Measurements from ENCODE around the gene HSPA2. TPM values are rescaled to one million over a fixed set of nuclear protein-coding genes. Genes with fewer than 3 reads are reported as not detected.

HSPA2 gene
- polyA plus RNA-seq, 4 donors: 1.4 to 14.5 (median 6.2) TPM

Other genes with a start within 250 kb of the HSPA2 start
- gene ESR2, start 246.4 kb upstream of the HSPA2 start, polyA plus RNA-seq: under 1 TPM in 2 of 4 donors, not detected in 2; 0.19 to 0.58 TPM
- 10 to 100 TPM; 12.4 to 62.2 (median 32.1) TPM for gene MTHFD1, start 152.4 kb upstream of the HSPA2 start, polyA plus RNA-seq
- gene AKAP5, start 75.2 kb upstream of the HSPA2 start, polyA plus RNA-seq: 1 to 10 TPM in 1 of 4 donors, under 1 TPM in 3; 0.27 to 6.9 (median 0.58) TPM
- gene ZBTB25, start 36.9 kb upstream of the HSPA2 start, polyA plus RNA-seq: 10 to 100 TPM in 1 of 4 donors, 1 to 10 TPM in 1, under 1 TPM in 2; 0.81 to 11.4 (median 1.7) TPM
- gene ZBTB1, start 36.0 kb upstream of the HSPA2 start, polyA plus RNA-seq: 10 to 100 TPM in 2 of 4 donors, 1 to 10 TPM in 2; 6.2 to 44.2 (median 10.8) TPM
- gene PPP1R36, start 9.2 kb downstream of the HSPA2 start, polyA plus RNA-seq: 1 to 10 TPM; 1.6 to 7.8 (median 4.9) TPM
- gene PLEKHG3, start 163.7 kb downstream of the HSPA2 start, polyA plus RNA-seq: 10 to 100 TPM; 12.7 to 47.0 (median 17.1) TPM

Measured in small intestine (tissue), 4 donors.